T-helper 17 cell (primary cell): ENCODE results near the gene CNOT6. TPM values are rescaled to one million over a fixed set of nuclear protein-coding genes. Genes with fewer than 3 reads are reported as not detected.

Experiments used
- total RNA-seq, 4 donors: library from RNA in 2 of 4; stranded (reverse) in 2 of 4; gene quantifications; one replicate each; pipeline ENCODE4 v1.2.3 and lab custom pipeline; 2022 to 2026

Gene CNOT6
- total RNA-seq, 2 donors from 2014 or later = 19.0 to 22.0 TPM

Other genes starting within 250 kb of the CNOT6 start
- 10 to 100 TPM; 24.3 to 25.1 TPM for gene MAPK9, start 202.3 kb upstream of the CNOT6 start, total RNA-seq
- 1 to 10 TPM in 1 of 2 donors, under 1 TPM in 1; 0.80 to 2.1 TPM for gene GFPT2, start 141.0 kb upstream of the CNOT6 start, total RNA-seq
- 1 to 10 TPM in 1 of 2 donors, not detected in 1; 4.1 TPM for gene SCGB3A1, start 97.1 kb downstream of the CNOT6 start, total RNA-seq
- gene FLT4, start 155.2 kb downstream of the CNOT6 start, total RNA-seq = 1 to 10 TPM in 1 of 2 donors, under 1 TPM in 1; 0.57 to 1.5 TPM
- gene OR2Y1, start 245.7 kb downstream of the CNOT6 start, total RNA-seq = not detected